Panc1 (cell line): Measurements from ENCODE around the gene LRRFIP2. TPM values are rescaled to one million over a fixed set of nuclear protein-coding genes. Genes with fewer than 3 reads are reported as not detected.

Experiments used
- ATAC-seq: fragments of 200-7000 bp; cut with Tn5 transposase; 2 replicates; pipeline ENCODE4 v1.9.1; 2020; ENCODE audit warnings: mild to moderate bottlenecking, moderate library complexity
- BruUV-seq: library from RNA; stranded (reverse); fragments of 400-500 nt; replicated peaks from 2 replicates; lab custom pipeline; 2021; lab: Mats Ljungman, UMichigan
- CTCF ChIA-PET: fragments of 300-600 bp; sonication (Branson Sonifier 250); formaldehyde crosslinking; loops from one replicate; lab custom pipeline; 2022; ENCODE audit warnings: antibody characterized with exemption; lab: Charles Lee
- POLR2A ChIA-PET: fragments of 300-600 bp; sonication (Branson Sonifier 250); formaldehyde crosslinking; loops from one replicate; lab custom pipeline; 2022; ENCODE audit warnings: antibody characterized with exemption; lab: Charles Lee
- DNase-seq: peaks from one replicate; pipeline ENCODE4 v3.0.0-alpha.2; 2010; ENCODE audit warnings: low read depth, low spot score
- H3K27ac ChIP-seq: 2 replicates; pipeline ENCODE4 v1.5.1; 2011; ENCODE audit warnings: mild to moderate bottlenecking, low read length, inconsistent platforms
- H3K27me3 ChIP-seq: fragments of 200-500 bp; sonication (Bioruptor generic); 2 replicates; pipeline ENCODE4 v1.6.0; 2014; ENCODE audit warnings: low read length, inconsistent platforms; ENCODE audit not compliant: control insufficient read depth, insufficient read depth
- H3K36me3 ChIP-seq: fragments of 200-500 bp; sonication (Bioruptor generic); 2 replicates; pipeline ENCODE4 v1.5.1; 2014; ENCODE audit warnings: inconsistent platforms, mild to moderate bottlenecking, low read length, moderate library complexity; ENCODE audit not compliant: control insufficient read depth, insufficient read depth
- H3K4me1 ChIP-seq: 2 replicates; pipeline ENCODE4 v1.5.1; 2011; ENCODE audit warnings: inconsistent platforms, mild to moderate bottlenecking, low read length, moderate library complexity; ENCODE audit not compliant: control insufficient read depth, insufficient read depth
- H3K4me3 ChIP-seq, 2 experiments: 2 replicates each; pipeline ENCODE4 v1.5.1; 2011 to 2012; ENCODE audit warnings: low read depth in 2 of 2, low read length in 2 of 2, mild to moderate bottlenecking in 2 of 2, inconsistent platforms in 1 of 2, moderate library complexity in 1 of 2
- H3K9me3 ChIP-seq: fragments of 200-500 bp; sonication (Bioruptor generic); 2 replicates; pipeline ENCODE4 v1.5.1; 2014; ENCODE audit warnings: low read depth, mild to moderate bottlenecking, inconsistent platforms, low read length, moderate library complexity; ENCODE audit not compliant: control insufficient read depth, insufficient read depth
- POLR2AphosphoS5 ChIP-seq: IDR thresholded peaks from 2 replicates; pipeline ENCODE4 v1.6.1; 2012; ENCODE audit warnings: mild to moderate bottlenecking, low read depth, low read length, moderate library complexity
- SIN3A ChIP-seq: IDR thresholded peaks from 2 replicates; pipeline ENCODE4 v1.6.1; 2012; ENCODE audit warnings: low read depth, mild to moderate bottlenecking, low read length, moderate library complexity, borderline replicate concordance; ENCODE audit not compliant: insufficient read depth
- TCF7L2 ChIP-seq: IDR thresholded peaks from 2 replicates; pipeline ENCODE4 v1.6.1; 2011; ENCODE audit warnings: mild to moderate bottlenecking, low read depth, low read length, inconsistent platforms
- in situ Hi-C: cut with HindIII; loops from 2 replicates; pipeline ENCODE4 v1.10.0; 2016; ENCODE audit warnings: low sequenced_read_pairs, low pct_unique_long_range_greater_than_20kb
- intact Hi-C: fragments of 100-400 bp; cut with micrococcal nuclease; formaldehyde crosslinking; loops from one replicate; pipeline ENCODE4 v1.10.0; 2022; ENCODE audit not compliant: unreplicated experiment
- total RNA-seq: library from RNA; stranded (reverse); gene quantifications from one replicate; pipeline ENCODE4 v1.2.1, GENCODE V29; 2021; ENCODE audit not compliant: unreplicated experiment
- TF ChIP-seq, protein P1 (sequence below): fragments of 450-650 bp; IDR thresholded peaks from 2 replicates; pipeline ENCODE4 v1.5.1; 2017; ENCODE audit warnings: mild to moderate bottlenecking
- TF ChIP-seq, protein P2 (sequence below), 2 experiments: IDR thresholded peaks; 2 replicates each; pipeline ENCODE4 v1.6.1; 2011 to 2012; ENCODE audit warnings: low read depth in 2 of 2, control low read depth in 1 of 2, low read length in 1 of 2, mild to moderate bottlenecking in 1 of 2, moderate library complexity in 1 of 2; ENCODE audit not compliant: insufficient read depth in 1 of 2

LRRFIP2 gene
- total RNA-seq, 1 experiment from 2014 or later = 32.3 TPM

GRCh38 chr3:37017683-37018082 lies 156.7 kb downstream of the LRRFIP2 start:
- Histone ChIP-seq H3K9me3 (no peaks in the 10 kb centered on the region), H3K27ac (no peak overlapping the region), H3K36me3 (peaks cover 6% of the 10 kb centered on the region; the same call in 1 of the 2 replicates), H3K27me3 (no peaks in the 10 kb centered on the region), H3K4me1 (no peaks in the 10 kb centered on the region), H3K4me3 (no peak overlapping the region)
- in situ Hi-C loops = no loop called here
- DNase-seq (no peak), ATAC-seq (no peak)
- intact Hi-C loops = no loop called here
- ChIA-PET POLR2A (interaction anchor here (0.6 kb wide), 1 partner anchor 12 kb away, joined by 3 read pairs; no protein-coding TSS in a partner anchor), CTCF (interaction anchor here (0.5 kb wide), 1 partner anchor 52 kb away, joined by 5 read pairs; no protein-coding TSS in a partner anchor)
- TF ChIP-seq SIN3A = no peak
- TF ChIP-seq, protein P1, sequence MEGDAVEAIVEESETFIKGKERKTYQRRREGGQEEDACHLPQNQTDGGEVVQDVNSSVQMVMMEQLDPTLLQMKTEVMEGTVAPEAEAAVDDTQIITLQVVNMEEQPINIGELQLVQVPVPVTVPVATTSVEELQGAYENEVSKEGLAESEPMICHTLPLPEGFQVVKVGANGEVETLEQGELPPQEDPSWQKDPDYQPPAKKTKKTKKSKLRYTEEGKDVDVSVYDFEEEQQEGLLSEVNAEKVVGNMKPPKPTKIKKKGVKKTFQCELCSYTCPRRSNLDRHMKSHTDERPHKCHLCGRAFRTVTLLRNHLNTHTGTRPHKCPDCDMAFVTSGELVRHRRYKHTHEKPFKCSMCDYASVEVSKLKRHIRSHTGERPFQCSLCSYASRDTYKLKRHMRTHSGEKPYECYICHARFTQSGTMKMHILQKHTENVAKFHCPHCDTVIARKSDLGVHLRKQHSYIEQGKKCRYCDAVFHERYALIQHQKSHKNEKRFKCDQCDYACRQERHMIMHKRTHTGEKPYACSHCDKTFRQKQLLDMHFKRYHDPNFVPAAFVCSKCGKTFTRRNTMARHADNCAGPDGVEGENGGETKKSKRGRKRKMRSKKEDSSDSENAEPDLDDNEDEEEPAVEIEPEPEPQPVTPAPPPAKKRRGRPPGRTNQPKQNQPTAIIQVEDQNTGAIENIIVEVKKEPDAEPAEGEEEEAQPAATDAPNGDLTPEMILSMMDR = no peak
- no TSS peak for BruUV-seq

DNA sequence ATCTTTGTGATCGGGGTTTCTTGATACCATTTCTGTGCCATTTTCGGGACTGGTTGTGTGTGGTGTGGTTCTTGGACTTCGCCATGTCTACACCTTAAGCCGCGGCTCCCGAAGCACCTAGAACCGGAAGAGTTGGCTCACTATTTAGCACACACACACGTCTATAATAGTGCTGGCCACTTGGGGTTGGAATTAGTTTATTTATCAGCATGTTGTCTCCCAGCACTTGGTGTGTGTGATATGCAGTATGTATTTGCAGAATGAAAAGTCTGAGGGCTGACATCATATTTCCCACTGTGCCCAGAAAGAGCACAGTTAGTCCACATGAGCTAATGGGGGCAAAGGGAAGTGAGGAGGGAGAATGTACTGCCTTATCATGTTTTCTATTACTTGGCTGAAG lies 157.5 kb downstream of the LRRFIP2 start:
- peaks cover 13% of the 10 kb centered on the region; the same call in 1 of the 2 replicates for H3K36me3 ChIP-seq
- in situ Hi-C loops (no loop called here), intact Hi-C loops (no loop called here)
- DNase-seq (no peak), ATAC-seq (no peak)
- no peaks in the 10 kb centered on the region for H3K9me3 ChIP-seq
- TF ChIP-seq, protein P2, sequence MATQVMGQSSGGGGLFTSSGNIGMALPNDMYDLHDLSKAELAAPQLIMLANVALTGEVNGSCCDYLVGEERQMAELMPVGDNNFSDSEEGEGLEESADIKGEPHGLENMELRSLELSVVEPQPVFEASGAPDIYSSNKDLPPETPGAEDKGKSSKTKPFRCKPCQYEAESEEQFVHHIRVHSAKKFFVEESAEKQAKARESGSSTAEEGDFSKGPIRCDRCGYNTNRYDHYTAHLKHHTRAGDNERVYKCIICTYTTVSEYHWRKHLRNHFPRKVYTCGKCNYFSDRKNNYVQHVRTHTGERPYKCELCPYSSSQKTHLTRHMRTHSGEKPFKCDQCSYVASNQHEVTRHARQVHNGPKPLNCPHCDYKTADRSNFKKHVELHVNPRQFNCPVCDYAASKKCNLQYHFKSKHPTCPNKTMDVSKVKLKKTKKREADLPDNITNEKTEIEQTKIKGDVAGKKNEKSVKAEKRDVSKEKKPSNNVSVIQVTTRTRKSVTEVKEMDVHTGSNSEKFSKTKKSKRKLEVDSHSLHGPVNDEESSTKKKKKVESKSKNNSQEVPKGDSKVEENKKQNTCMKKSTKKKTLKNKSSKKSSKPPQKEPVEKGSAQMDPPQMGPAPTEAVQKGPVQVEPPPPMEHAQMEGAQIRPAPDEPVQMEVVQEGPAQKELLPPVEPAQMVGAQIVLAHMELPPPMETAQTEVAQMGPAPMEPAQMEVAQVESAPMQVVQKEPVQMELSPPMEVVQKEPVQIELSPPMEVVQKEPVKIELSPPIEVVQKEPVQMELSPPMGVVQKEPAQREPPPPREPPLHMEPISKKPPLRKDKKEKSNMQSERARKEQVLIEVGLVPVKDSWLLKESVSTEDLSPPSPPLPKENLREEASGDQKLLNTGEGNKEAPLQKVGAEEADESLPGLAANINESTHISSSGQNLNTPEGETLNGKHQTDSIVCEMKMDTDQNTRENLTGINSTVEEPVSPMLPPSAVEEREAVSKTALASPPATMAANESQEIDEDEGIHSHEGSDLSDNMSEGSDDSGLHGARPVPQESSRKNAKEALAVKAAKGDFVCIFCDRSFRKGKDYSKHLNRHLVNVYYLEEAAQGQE (IDR thresholded peaks at IDR 0.05; ENCODE audit: insufficient read depth in 1 of 2, low read depth in 2 of 2, low read length in 1 of 2) = no peak
- TF ChIP-seq, protein P1 = no peak
- TF ChIP-seq POLR2AphosphoS5 (no peak), SIN3A (no peak), TCF7L2 (no peak)
- H3K4me3 ChIP-seq = no peak overlapping the region
- CTCF ChIA-PET = no interaction called here
- no TSS peak for BruUV-seq
- POLR2A ChIA-PET = no interaction called here
- no peaks in the 10 kb centered on the region for H3K27me3 ChIP-seq
- no peak overlapping the region for H3K27ac ChIP-seq
- H3K4me1 ChIP-seq = no peaks in the 10 kb centered on the region
